ENCODE data around the gene MARS1. TPM values are rescaled to one million over a fixed set of nuclear protein-coding genes. Genes with fewer than 3 reads are reported as not detected.

The MARS1 gene
- total RNA-seq, 1 experiment from 2014 or later = 209 TPM

- H3K27ac ChIP-seq (ENCODE audit: low read length) = no peak within 1 kb of the TSS
- no peaks in the 10 kb centered on the region for H3K9me3 ChIP-seq (ENCODE audit: low read length)
- peaks cover 26% of the 10 kb centered on the region for H3K27me3 ChIP-seq (ENCODE audit: low read length)
- no peaks in the 10 kb centered on the region for H3K36me3 ChIP-seq (ENCODE audit: low read depth, low read length)
- POLR2A ChIA-PET (ENCODE audit: unreplicated experiment) = no interaction called here
- H3K79me2 ChIP-seq (ENCODE audit: low read length) = no peaks in the 10 kb centered on the region
- no peaks in the 10 kb centered on the region for H3K9me2 ChIP-seq (replicated peaks; ENCODE audit: low read length)
- DNase-seq (no peak), ATAC-seq (no peak)
- intact Hi-C loops (cut with micrococcal nuclease) = no loop called here
- no peak within 1 kb of the TSS for H2AFZ ChIP-seq (ENCODE audit: low read length)
- no peaks in the 10 kb centered on the region for H3F3A ChIP-seq (ENCODE audit: low read length, unreplicated experiment)
- no TSS peak for BruUV-seq (replicated peaks)
- CTCF ChIA-PET = no interaction called here
- TF ChIP-seq EZH2phosphoT487 (IDR thresholded peaks at IDR 0.05; ENCODE audit: borderline replicate concordance, low read length) = no peak
- TF ChIP-seq EZH2 (IDR thresholded peaks at IDR 0.05; ENCODE audit: low read length, unreplicated experiment) = no peak
- TF ChIP-seq CTCF (conservative IDR thresholded peaks at IDR 0.05; ENCODE audit: low read depth, low read length) = no peak
- no peak within 1 kb of the TSS for H3K4me2 ChIP-seq (ENCODE audit: low read length)
- no peak within 1 kb of the TSS for H3K4me3 ChIP-seq (ENCODE audit: low read length)
- H3K4me1 ChIP-seq (ENCODE audit: insufficient read depth, low read length) = no peaks in the 10 kb centered on the region
- no peak within 1 kb of the TSS for H3K9ac ChIP-seq (ENCODE audit: low read length)
- H4K20me1 ChIP-seq (ENCODE audit: low read length) = no peaks in the 10 kb centered on the region
Measured at GRCh38 chr12:57479376-57480115, 8.3 kb upstream of the MARS1 start, which contains the start of gene ARHGAP9. TSS of gene ARHGAP9 (minus strand) at chr12:57479866. CDS start at chr12:57479406, 460 bp downstream.

GRCh38 chr12:57481671-57482070 is 6.2 kb upstream of the MARS1 start:
- CTCF ChIA-PET = no interaction called here
- TF ChIP-seq EZH2 (IDR thresholded peaks at IDR 0.05; ENCODE audit: low read length, unreplicated experiment) = no peak
- TF ChIP-seq EZH2phosphoT487 (IDR thresholded peaks at IDR 0.05; ENCODE audit: borderline replicate concordance, low read length) = no peak
- TF ChIP-seq CTCF (conservative IDR thresholded peaks at IDR 0.05; ENCODE audit: low read depth, low read length) = no peak
- Histone ChIP-seq H3K9ac (ENCODE audit: low read length) (no peak overlapping the region), H3K79me2 (ENCODE audit: low read length) (no peaks in the 10 kb centered on the region), H3K4me2 (ENCODE audit: low read length) (no peak overlapping the region), H3K27me3 (ENCODE audit: low read length) (peaks cover 5% of the 10 kb centered on the region; the same call in 1 of the 2 replicates), H3K4me1 (ENCODE audit: insufficient read depth, low read length) (no peaks in the 10 kb centered on the region), H2AFZ (ENCODE audit: low read length) (no peak overlapping the region), H3K36me3 (ENCODE audit: low read depth, low read length) (no peaks in the 10 kb centered on the region), H3F3A (ENCODE audit: low read length, unreplicated experiment) (no peaks in the 10 kb centered on the region), H3K9me2 (replicated peaks; ENCODE audit: low read length) (no peaks in the 10 kb centered on the region), H3K4me3 (ENCODE audit: low read length) (no peak overlapping the region), H3K9me3 (ENCODE audit: low read length) (no peaks in the 10 kb centered on the region), H3K27ac (ENCODE audit: low read length) (no peak overlapping the region), H4K20me1 (ENCODE audit: low read length) (no peaks in the 10 kb centered on the region)
- intact Hi-C loops (cut with micrococcal nuclease) = no loop called here
- ATAC-seq (no peak), DNase-seq (no peak)
- no TSS peak for BruUV-seq (replicated peaks)
- POLR2A ChIA-PET (ENCODE audit: unreplicated experiment) = no interaction called here

GRCh38 chr12:57483466-57483865 is 4.4 kb upstream of the MARS1 start:
- Histone ChIP-seq H3K9ac (ENCODE audit: low read length) (no peak overlapping the region), H3K79me2 (ENCODE audit: low read length) (peaks cover 6% of the 10 kb centered on the region), H3F3A (ENCODE audit: low read length, unreplicated experiment) (no peaks in the 10 kb centered on the region), H3K27ac (ENCODE audit: low read length) (no peak overlapping the region), H3K27me3 (ENCODE audit: low read length) (0 out of 2 replicates have a peak, but pooled peaks cover 4% of the 10 kb centered on the region), H3K4me2 (ENCODE audit: low read length) (no peak overlapping the region), H3K9me2 (replicated peaks; ENCODE audit: low read length) (no peaks in the 10 kb centered on the region), H2AFZ (ENCODE audit: low read length) (no peak overlapping the region), H3K36me3 (ENCODE audit: low read depth, low read length) (no peaks in the 10 kb centered on the region), H4K20me1 (ENCODE audit: low read length) (no peaks in the 10 kb centered on the region), H3K4me3 (ENCODE audit: low read length) (no peak overlapping the region), H3K4me1 (ENCODE audit: insufficient read depth, low read length) (no peaks in the 10 kb centered on the region), H3K9me3 (ENCODE audit: low read length) (no peaks in the 10 kb centered on the region)
- DNase-seq (no peak), ATAC-seq (no peak)
- ChIA-PET CTCF (no interaction called here), POLR2A (ENCODE audit: unreplicated experiment) (no interaction called here)
- no TSS peak for BruUV-seq (replicated peaks)
- intact Hi-C loops (cut with micrococcal nuclease) = no loop called here
- TF ChIP-seq CTCF (conservative IDR thresholded peaks at IDR 0.05; ENCODE audit: low read depth, low read length) (no peak), EZH2 (IDR thresholded peaks at IDR 0.05; ENCODE audit: low read length, unreplicated experiment) (no peak), EZH2phosphoT487 (IDR thresholded peaks at IDR 0.05; ENCODE audit: borderline replicate concordance, low read length) (no peak)
